ENCODE results near the gene TMEM132C. TPM values are rescaled to one million over a fixed set of nuclear protein-coding genes. Genes with fewer than 3 reads are reported as not detected.

Gene TMEM132C
- total RNA-seq, 1 donor = not detected

DNA sequence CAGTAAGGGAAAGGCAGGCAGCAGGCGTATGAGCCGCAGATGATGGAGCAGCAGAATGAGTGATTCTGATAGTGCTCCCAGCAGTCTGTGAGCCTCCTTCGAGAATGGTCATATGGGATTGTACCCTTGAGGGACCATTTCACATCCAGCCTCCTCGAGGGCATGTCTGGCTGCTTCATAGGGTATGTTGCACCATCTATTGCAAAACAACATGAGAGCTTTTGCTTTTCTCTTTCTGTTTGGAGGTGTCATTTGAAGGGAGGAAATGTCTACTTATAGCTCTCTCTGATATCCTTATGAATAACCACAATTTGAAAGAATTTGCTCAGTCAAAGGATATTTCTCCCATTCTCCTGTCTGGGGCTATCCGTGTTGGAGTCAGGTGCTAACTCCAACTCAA is 172.8 kb downstream of the TMEM132C start:
- no peak for DNase-seq (ENCODE audit: low read depth)
- H3K4me3 ChIP-seq (ENCODE audit: low read depth, low read length) = no peak overlapping the region
- TF ChIP-seq, protein P1, sequence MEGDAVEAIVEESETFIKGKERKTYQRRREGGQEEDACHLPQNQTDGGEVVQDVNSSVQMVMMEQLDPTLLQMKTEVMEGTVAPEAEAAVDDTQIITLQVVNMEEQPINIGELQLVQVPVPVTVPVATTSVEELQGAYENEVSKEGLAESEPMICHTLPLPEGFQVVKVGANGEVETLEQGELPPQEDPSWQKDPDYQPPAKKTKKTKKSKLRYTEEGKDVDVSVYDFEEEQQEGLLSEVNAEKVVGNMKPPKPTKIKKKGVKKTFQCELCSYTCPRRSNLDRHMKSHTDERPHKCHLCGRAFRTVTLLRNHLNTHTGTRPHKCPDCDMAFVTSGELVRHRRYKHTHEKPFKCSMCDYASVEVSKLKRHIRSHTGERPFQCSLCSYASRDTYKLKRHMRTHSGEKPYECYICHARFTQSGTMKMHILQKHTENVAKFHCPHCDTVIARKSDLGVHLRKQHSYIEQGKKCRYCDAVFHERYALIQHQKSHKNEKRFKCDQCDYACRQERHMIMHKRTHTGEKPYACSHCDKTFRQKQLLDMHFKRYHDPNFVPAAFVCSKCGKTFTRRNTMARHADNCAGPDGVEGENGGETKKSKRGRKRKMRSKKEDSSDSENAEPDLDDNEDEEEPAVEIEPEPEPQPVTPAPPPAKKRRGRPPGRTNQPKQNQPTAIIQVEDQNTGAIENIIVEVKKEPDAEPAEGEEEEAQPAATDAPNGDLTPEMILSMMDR (IDR thresholded peaks at IDR 0.05; ENCODE audit: insufficient read depth, low read depth, low read length) = no peak

DNA sequence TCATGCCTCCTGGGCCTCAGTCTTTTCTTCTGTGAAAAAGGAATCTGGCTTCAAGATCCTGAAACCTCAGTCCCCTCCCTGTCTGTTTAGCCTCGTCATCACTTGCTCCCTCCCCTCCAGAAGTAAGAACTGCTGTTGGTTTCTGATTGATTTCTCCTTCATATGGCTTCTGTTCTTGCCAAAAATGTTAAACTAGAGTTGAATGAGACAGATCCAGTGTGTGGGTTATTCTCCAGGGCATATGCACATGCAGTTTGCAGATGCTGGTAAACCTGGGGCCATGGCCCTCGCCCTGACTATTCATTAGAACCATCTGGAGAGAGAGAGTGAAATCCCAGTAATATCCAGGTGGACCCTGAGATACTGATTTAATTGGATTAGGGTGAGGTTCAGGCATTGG is 175.1 kb downstream of the TMEM132C start:
- TF ChIP-seq, protein P1 (IDR thresholded peaks at IDR 0.05; ENCODE audit: insufficient read depth, low read depth, low read length) = no peak
- DNase-seq (ENCODE audit: low read depth) = no peak
- no peak overlapping the region for H3K4me3 ChIP-seq (ENCODE audit: low read depth, low read length)

DNA sequence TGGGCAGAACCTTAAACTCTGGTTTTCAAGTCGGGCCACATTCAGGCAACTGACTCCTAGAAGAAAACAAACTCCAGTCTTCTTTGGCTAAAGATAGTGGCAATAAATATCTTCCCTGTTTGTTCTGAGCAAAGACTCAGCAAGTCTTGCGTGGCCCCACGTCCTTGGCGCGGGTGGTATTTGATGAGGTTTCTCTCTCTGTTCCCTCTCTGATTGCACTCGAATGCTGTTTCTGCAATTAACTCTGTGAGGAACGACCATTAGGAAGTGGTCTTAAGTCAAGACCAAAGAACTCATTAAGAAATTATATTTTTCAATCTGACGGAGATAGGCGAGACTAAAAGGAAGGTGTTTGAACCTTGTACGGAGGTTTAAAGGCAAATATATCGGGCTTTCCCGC is 177.6 kb downstream of the TMEM132C start:
- H3K4me3 ChIP-seq (ENCODE audit: low read depth, low read length) = no peak overlapping the region
- DNase-seq (ENCODE audit: low read depth) = no peak
- TF ChIP-seq, protein P1 (IDR thresholded peaks at IDR 0.05; ENCODE audit: insufficient read depth, low read depth, low read length) = no peak

DNA sequence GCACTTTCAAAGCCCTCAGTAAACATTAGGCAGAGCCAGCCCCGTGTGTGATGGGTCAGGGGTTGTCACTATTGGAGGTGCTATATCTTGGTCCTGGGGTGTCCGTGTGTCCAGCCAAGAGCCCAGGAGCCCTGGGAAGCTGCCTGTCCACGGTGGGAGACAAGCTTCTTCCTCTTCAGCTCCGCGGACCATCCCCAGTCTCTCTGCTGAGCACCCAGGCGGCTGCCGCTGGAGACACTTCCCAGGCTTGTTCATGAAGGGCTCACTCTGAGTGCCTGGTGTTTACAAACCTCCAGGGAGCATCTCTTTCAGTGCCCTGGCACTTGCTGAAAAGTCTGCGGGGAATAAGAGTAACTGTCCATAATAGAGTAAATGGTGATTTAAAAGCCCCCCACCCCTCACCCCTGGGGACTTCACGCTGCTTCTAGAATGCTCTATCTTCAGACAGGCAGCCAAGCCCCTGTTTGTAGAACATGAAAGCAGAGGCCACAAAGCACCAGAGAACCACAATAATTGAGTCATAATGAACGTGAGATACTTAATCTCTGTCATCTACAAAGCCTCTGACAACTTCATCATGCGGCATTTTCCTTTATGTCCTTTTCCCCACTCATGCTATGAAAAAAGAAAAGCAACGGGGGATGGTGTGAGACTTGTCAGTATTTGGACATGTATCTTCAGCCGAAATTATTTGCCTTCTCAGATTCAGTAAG is 178.6 kb downstream of the TMEM132C start:
- no peak overlapping the region for H3K4me3 ChIP-seq (ENCODE audit: low read depth, low read length)
- TF ChIP-seq, protein P1 (IDR thresholded peaks at IDR 0.05; ENCODE audit: insufficient read depth, low read depth, low read length) = no peak
- DNase-seq (ENCODE audit: low read depth) = no peak

DNA sequence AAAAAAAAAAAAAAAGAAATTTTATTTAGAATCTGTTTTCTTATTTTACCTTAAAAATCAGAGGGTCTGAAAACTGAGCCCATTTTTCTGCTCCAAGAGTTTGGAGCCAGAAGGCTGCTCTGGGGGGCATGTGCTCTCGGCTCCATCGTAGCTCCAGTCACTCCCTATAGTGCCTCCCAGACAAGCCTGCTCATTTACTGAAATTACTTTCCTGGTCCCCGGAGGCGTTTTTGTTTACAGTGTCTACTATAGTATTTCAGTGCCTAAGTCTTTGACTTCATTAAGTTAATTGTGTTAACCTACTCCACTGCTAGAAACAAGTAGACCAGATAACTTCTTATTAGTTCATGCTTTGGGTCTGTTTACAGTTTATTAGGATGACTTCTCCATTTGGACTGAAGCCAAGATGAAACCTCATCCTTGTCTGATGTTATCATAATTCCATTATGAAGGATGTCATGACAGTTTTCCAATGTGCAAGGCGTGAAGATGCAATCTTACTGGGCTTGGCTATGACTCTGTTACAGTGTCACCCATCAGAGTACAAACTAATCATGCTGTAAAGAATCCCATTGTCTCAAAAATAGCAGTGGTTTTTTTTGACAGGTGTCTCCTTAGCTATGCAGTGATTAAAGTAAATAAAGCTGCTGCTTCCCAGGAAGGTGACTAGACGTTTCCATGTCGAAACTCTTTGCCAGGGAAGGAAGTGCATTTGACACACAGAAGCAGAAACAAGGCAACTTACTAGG is 182.3 kb downstream of the TMEM132C start:
- H3K4me3 ChIP-seq (ENCODE audit: low read depth, low read length) = no peak overlapping the region
- DNase-seq (ENCODE audit: low read depth) = no peak
- TF ChIP-seq, protein P1 (IDR thresholded peaks at IDR 0.05; ENCODE audit: insufficient read depth, low read depth, low read length) = no peak

- H3K4me3 ChIP-seq (ENCODE audit: low read depth, low read length) = no peak overlapping the region
- TF ChIP-seq, protein P1 (IDR thresholded peaks at IDR 0.05; ENCODE audit: insufficient read depth, low read depth, low read length) = no peak
- no peak for DNase-seq (ENCODE audit: low read depth)
Measured at GRCh38 chr12:128450810-128451209, 183.8 kb downstream of the TMEM132C start.
